Suprapubic skin (tissue), 4 donors: Measurements from ENCODE around the gene PUSL1.

Experiments used
- CTCF ChIP-seq, 2 donors: fragments of 200-600 bp in 1 of 2; fragments of 450-650 bp in 1 of 2; sonication (generic) in 1 of 2; IDR thresholded peaks; one replicate each; pipeline ENCODE4 v1.5.1; 2016 to 2019; ENCODE audit warnings: antibody characterized with exemption in 2 of 2, mild to moderate bottlenecking in 1 of 2, moderate library complexity in 1 of 2
- EP300 ChIP-seq: sonication (generic); formaldehyde crosslinking; IDR thresholded peaks from one replicate; pipeline ENCODE4 v1.6.1; 2017; ENCODE audit warnings: antibody characterized with exemption
- POLR2AphosphoS5 ChIP-seq, 3 donors: sonication (generic); formaldehyde crosslinking; IDR thresholded peaks; one replicate each; pipeline ENCODE4 v1.6.1; 2017; ENCODE audit warnings: antibody characterized with exemption in 3 of 3

- TF ChIP-seq POLR2AphosphoS5 (IDR thresholded peaks at IDR 0.05) = no peak
- TF ChIP-seq CTCF (IDR thresholded peaks at IDR 0.05) = no peak
- no peak for TF ChIP-seq EP300
Observed at GRCh38 chr1:1267488-1268283, 40.7 kb upstream of the PUSL1 start.
